Activated naive CD4-positive, alpha-beta T cell treated with anti-CD3 and anti-CD28 coated beads, Interleukin-2, amount 50 U/mL, for 16 hours (primary cell): ENCODE measurements around the gene PTPRK.
A peak's percentile ranks its signal among the peaks of the same experiment; 100 is the strongest.
"Not testable (repeated sequence)": the region's sequence is repeated elsewhere in the genome, so short reads cannot be mapped to it uniquely, and the experiment has no call there.

Source experiments
- DNase-seq: peaks from one replicate; pipeline ENCODE4 v3.0.0-alpha.2; 2020

PTPRK gene

DNA sequence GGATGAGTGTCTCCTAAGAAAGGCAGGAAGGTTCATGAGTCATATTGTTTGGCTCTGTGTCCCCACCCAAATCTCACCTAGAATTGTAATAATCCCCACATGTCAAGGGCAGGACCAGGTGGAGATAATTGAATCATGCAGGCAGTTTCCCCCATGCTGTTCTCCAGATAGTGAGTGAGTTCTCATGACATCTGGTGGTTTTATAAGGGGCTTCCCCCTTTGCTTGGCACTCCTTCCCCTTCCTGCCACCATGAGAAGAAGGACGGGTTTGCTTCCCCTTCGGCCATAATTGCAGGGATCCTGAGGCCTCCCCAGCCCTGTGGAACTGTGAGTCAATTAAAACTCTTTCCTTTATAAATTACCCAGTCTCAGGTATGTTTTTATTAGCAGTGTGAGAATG is 542.2 kb downstream of the PTPRK start:
- DNase-seq: not testable (repeated sequence)

DNA sequence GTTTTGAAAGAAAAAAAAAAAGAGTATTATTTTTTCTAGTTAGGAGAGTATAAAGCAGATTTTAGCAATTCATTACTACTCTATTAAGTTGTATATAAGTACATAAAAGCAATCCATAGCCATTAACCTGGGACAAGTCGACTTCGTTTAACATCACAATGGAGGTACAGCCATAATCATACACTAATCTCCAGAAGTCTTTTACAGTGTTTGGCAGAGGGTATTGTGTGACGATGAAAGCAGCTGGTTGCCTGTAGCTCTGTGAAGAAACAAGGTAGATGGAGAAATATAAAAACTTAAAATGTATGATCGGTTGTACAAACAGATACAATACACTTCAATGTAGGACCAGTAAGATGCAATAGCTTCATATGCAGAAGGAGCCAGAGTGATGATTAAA is 543.6 kb downstream of the PTPRK start:
- no peak for DNase-seq

GRCh38 chr6:127976111-127976510 is 544.3 kb downstream of the PTPRK start:
- DNase-seq: no peak

GRCh38 chr6:127972815-127973214 is 547.6 kb downstream of the PTPRK start:
- DNase-seq: peak; percentile 51

DNA sequence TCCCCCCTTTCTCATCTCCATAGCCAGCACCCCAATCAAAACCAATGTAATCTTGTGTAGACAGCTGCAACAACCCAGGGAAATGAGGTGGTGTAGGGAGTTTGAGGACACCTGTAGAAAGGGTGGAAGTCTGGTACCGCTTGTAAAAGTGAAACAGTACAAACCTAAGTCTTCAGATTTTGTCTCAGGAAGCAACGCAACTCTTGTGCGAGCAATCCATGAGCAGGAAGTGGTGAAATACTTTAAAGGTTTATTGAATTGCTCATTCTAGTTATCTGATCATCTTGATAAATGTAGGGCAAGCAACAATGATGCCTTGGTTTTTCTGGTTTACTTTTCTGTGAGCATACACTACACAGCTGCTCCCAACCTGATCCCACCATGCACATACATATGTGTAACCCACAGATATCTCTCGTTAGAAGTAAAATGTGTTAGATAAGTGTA is 548.4 kb downstream of the PTPRK start:
- peak; percentile 29 for DNase-seq

DNA sequence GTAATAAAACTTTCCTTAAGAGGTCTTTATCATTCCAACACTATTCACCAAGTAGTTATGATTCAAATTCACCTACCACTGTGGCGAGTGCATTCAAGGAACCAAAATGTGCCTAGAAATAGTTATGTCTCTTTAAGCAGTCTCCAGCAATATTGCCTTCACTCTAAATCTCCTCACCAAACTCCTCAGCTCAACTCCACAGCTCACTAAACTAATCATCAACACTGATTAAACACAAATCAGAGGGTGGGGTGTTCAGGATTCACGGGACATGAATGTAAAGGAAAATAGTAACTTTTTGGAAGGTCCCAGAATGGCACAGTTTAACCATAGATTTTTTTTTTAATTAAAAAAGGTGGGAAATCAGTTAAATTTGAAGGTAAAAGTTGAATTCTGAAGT is 549.0 kb downstream of the PTPRK start:
- DNase-seq: no peak

DNA sequence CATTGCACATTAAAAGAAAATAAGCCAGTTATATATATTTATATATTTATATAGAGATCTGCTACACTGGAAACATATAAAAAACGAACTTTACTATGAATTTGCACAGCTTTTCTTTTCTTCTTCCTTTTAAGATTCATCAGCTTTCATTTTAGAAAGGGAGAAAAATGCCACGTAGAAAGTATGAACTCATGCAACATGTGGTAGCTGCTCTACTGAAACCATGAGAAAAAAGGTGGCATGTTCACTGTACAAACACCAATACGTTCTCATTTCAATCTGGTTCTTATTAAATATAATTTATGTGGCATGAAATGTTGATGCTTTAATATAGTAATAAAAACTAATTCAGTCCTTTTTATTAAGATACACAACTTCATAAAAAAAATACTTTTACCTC is 550.7 kb downstream of the PTPRK start:
- DNase-seq: no peak

GRCh38 chr6:127968394-127968793 is 552.0 kb downstream of the PTPRK start:
- no peak for DNase-seq

DNA sequence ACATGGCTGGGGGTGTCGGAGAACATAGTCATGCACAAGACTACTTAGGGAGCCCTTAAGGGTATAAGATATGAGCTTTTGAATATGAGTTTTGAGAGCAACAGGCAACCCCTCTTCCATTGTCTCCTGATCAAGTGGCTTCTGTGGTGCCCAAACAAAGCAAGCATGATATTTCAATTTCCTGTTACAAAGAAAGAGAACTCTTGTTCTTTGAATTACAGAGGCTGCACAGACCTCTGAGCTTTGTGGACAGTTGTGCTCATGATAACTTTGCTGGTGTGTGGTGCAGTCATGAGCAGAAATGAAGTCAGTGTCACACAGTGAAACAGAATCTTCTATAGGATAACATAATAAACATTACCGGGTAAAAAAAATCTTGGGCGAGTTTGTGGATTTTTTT is 552.7 kb downstream of the PTPRK start:
- DNase-seq: no peak

- no peak for DNase-seq
These were observed 553.8 kb downstream of the PTPRK start for GRCh38 chr6:127966616-127967015.

GRCh38 chr6:127963495-127963894 is 556.9 kb downstream of the PTPRK start:
- DNase-seq: no peak

- no peak for DNase-seq
These were observed 560.5 kb downstream of the PTPRK start for GRCh38 chr6:127959869-127960268.

- no peak for DNase-seq
These were observed 563.4 kb downstream of the PTPRK start for GRCh38 chr6:127956956-127957355.

- DNase-seq: no peak
These were observed 564.0 kb downstream of the PTPRK start for GRCh38 chr6:127956260-127956888.

DNA sequence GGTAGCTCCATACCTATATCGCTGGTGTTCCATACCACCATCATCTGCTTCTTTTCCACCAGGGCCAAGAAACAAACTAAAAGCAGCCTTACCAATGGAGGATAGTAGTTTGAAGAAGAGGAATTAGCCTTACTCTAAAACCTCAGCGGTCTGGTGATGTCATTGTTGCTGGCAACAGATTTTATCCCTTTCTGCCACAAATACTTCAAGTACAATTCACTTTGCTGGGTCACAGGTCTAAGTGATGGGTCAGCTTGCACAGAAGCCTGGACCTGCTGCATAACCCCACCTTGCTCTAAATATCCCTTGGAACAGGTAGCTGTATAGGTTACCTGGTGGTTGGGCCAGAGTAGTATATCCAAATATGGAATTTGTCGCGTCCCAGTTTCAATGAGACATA is 566.3 kb downstream of the PTPRK start:
- DNase-seq: no peak

DNA sequence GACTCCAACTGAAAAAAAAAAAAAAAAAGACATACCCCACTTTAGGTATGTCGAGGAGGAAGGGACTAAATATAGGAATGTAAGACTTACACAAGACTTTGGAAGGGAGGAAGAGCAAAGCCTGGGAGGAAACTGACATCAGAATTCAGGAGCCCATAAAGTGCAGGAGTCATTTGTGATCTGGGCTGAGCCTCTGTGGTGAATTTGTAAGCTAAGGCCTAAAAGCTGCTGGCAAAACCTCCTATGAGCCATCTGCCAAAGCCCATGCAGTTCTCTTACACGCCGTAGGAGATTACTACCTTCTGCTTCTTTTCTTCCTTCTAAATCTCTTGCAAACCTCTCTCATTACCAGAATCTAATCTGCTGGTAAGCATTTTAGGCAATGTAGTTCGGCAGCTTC is 567.6 kb downstream of the PTPRK start:
- DNase-seq: no peak

DNA sequence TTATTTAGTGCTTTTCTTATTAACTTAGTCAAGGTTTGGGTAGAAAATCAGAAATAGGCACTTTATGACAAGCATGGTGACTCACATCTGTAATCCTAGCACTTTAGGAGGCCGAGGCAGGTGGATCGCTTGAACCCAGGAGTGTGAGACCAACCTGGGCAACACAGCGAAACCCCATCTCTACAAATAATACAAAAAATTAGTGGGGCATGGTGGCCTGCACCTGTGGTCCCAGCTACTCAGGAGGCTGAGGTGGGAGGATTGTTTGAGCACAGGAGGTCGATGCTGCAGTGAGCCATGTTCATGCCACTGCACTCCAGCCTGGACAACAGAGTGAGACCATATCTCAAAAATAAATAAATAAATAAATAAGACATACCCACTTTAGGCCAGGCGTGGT is 568.2 kb downstream of the PTPRK start:
- no peak for DNase-seq

DNA sequence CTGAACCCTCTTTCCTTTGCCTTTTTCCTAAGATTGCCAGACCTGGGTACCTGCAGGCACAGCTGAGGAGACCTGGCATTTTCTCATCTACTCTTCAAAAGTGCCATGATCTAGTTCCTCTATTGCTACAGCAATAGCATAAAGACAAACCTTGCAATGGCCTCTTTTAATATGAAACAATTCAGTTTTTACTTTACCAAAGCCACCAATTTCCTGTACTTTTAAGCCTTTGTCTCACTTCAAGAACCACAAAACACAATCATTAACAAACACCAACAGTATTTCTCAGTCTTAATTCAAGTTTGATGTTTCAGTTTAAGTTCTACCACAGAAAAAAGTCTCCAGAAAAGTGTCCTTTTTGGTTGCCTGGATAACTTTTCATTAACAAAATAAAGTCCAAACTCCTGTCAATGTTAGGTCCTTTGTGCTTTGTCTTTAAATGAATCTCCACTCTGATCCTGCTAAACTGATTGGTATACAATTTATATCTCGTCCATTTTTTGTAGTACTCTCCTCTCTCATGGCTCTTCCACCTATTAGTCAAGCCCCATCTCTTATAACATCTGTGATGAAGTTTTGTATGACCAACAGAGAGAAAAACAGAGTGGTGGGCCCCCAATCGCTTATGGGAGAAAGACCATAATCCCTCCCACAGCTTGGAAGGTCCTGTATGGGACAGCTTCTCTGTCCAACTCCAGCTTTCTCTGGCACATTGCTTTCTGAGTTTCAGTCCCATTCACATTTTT is 569.1 kb downstream of the PTPRK start:
- DNase-seq: no peak

DNA sequence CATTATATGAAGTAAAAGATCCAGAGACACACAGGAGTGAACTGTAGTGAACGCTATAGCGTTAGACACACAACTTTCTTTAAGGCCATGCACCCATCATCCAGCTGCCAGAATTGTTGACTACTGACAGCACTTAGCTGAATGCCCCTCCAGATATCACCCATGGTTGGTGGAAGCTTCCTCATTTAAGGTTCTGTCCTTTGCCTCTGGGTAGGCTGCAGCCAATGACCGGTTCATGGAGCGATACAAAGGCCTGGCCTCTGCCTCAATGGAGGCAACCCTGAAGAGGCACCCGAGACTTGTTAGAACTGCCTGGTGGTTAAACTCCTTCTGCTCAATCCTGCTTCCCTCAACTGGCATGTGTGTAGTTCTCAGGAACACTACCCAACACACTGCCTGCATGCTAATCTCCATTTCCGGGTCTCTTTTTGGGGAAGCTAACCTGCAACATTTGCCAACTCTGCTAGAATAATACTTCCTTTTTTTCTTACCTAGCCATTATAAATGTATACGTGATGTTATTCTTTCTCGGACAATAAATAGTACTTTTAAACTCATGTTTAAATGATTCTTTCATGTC is 569.7 kb downstream of the PTPRK start:
- no peak for DNase-seq

- no peak for DNase-seq
These were observed 571.1 kb downstream of the PTPRK start for GRCh38 chr6:127949251-127949650.

DNA sequence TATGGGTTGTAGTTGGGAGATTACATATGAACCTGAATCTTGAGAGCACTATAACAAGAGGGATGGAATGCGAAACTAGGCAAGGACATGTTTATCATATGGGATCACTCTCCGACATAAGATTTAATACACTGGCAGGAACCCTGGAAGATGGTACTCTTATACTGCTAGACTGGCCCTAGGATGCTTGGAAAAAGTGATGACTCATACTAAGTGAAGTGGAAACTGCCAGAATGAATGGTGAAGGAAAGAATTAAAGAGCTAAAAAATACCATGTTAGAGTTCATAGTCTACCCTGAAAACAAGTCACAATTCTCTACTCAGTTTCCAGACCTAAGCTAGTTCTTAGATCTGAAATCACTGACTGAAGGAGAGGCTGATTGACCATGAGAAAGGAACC is 574.0 kb downstream of the PTPRK start:
- no peak for DNase-seq

DNA sequence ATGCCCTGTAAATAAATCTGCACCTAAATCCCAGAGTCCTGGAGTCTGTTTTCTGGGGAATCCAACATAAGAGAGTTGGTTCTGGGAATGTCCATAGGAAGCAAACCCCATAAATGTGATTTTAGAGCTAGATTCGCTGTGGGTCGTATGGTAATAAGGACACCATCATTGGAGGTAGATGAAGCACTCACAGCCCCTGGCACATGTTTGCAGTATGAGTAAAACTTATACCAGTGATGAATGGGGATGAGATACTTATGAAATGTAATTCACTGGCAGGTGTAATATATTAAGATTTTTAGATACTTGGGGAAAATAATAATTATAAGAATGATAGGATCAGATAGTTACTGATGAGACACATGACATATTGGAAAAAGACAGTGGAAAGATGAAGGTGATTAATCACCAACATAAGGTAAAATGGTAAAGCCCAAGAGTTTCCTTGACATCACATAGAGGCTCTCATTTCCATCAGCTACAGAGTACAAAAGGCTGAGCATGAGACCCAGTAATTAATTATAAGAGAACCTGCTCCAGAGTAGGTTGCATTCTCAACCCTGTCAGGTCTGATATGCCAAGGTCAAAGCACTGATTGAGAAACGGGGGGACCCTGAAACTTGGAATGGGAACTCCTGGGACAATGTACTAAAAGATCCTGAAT is 574.8 kb downstream of the PTPRK start:
- DNase-seq: no peak

- no peak for DNase-seq
These were observed 579.2 kb downstream of the PTPRK start for GRCh38 chr6:127941228-127941627.
